IPS-20b (cell line): ENCODE data around the gene CASS4.

ENCODE experiments used
- H3K27ac ChIP-seq: one replicate; pipeline ENCODE4 v1.5.1; 2013; ENCODE audit warnings: low read length
- H3K27me3 ChIP-seq: 2 replicates; pipeline ENCODE4 v1.6.1; 2013; ENCODE audit warnings: mild to moderate bottlenecking, low read length, inconsistent platforms; ENCODE audit not compliant: insufficient read depth
- H3K36me3 ChIP-seq: 2 replicates; pipeline ENCODE4 v1.6.1; 2013; ENCODE audit warnings: low read depth, mild to moderate bottlenecking, inconsistent platforms, low read length, moderate library complexity; ENCODE audit not compliant: insufficient read depth
- H3K4me1 ChIP-seq: 2 replicates; pipeline ENCODE4 v1.6.1; 2013; ENCODE audit warnings: mild to moderate bottlenecking, control low read depth, inconsistent platforms, low read length, moderate library complexity; ENCODE audit not compliant: insufficient read depth
- H3K4me3 ChIP-seq: 2 replicates; pipeline ENCODE4 v1.5.1; 2013; ENCODE audit warnings: mild to moderate bottlenecking, low read length, inconsistent platforms
- H3K9ac ChIP-seq: 2 replicates; pipeline ENCODE4 v1.6.1; 2013; ENCODE audit warnings: low read depth, mild to moderate bottlenecking, inconsistent platforms, low read length, moderate library complexity
- H3K9me3 ChIP-seq: 2 replicates; pipeline ENCODE4 v1.6.1; 2013; ENCODE audit warnings: mild to moderate bottlenecking, low read depth, low read length, inconsistent platforms; ENCODE audit not compliant: insufficient read depth

The CASS4 gene

DNA sequence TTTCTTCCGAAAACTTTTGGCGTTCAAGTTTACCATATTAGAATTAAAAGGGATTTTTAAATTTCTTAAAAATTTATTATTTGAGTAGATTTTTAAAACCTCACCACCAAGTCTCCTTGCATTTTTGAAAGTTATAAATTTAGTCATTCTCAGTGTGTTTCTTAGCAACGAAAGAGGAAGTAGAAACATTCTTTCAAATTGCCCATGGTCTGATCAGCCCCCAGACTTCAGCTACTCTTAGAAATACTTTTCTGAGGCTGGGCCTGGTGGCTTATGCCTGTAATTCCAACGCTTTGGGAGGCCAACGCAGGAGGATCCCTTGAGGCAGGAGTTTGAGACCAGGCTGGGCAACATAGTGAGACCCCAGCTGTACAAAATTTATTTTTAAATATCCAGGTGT, 41.3 kb downstream of the CASS4 start:
- H3K27ac ChIP-seq, result no peak overlapping the region
- no peaks in the 10 kb centered on the region for H3K9me3 ChIP-seq
- H3K27me3 ChIP-seq, result peaks cover 6% of the 10 kb centered on the region; the same call in 1 of the 2 replicates
- H3K9ac ChIP-seq, result no peak overlapping the region
- no peaks in the 10 kb centered on the region for H3K36me3 ChIP-seq
- no peaks in the 10 kb centered on the region for H3K4me1 ChIP-seq
- no peak overlapping the region for H3K4me3 ChIP-seq

DNA sequence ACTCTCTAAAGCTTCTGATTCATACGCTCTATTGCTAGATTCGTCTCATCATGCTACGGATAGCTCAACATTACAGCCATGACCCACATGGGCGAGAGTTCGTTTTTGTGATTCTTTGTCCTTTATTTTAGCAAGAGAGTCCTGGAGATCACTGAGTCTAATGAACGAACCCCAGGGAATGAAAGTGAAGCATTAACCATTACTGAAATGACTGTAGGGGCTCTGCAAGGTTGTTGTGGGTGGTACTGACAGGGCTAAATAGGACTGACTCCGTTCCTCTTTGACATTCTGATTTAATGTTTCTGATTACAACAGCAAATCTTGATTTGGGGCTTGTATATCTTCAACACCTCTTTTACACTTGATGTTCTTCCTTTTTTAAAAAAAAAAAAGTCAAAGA, 42.7 kb downstream of the CASS4 start:
- H3K4me3 ChIP-seq, result no peak overlapping the region
- H3K36me3 ChIP-seq, result no peaks in the 10 kb centered on the region
- no peaks in the 10 kb centered on the region for H3K9me3 ChIP-seq
- no peaks in the 10 kb centered on the region for H3K4me1 ChIP-seq
- peaks cover 6% of the 10 kb centered on the region; the same call in 1 of the 2 replicates for H3K27me3 ChIP-seq
- no peak overlapping the region for H3K27ac ChIP-seq
- no peak overlapping the region for H3K9ac ChIP-seq

DNA sequence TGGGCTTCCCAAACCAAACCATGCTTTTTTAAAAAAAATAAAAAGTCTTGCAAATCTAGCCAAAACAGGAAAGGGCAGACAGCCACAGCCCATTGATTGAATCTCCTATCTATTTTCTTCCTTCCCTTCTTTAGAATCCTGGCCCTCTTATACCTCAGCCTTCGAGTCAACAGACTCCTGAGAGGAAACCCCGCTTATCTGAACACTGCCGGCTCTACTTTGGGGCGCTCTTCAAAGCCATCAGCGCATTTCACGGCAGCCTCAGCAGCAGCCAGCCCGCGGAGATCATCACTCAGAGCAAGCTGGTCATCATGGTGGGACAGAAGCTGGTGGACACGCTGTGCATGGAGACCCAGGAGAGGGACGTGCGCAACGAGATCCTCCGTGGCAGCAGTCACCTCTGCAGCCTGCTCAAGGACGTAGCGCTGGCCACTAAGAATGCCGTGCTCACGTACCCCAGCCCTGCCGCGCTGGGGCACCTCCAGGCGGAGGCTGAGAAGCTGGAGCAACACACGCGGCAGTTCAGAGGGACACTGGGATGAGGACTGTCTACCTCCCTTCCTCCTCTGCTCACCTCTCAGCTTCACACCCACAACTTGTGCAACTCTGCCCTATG, 46.3 kb downstream of the CASS4 start:
- Histone ChIP-seq H3K9me3 (no peaks in the 10 kb centered on the region), H3K4me3 (no peak overlapping the region), H3K4me1 (no peaks in the 10 kb centered on the region), H3K27me3 (peaks cover 9% of the 10 kb centered on the region), H3K27ac (no peak overlapping the region), H3K9ac (no peak overlapping the region), H3K36me3 (no peaks in the 10 kb centered on the region)

DNA sequence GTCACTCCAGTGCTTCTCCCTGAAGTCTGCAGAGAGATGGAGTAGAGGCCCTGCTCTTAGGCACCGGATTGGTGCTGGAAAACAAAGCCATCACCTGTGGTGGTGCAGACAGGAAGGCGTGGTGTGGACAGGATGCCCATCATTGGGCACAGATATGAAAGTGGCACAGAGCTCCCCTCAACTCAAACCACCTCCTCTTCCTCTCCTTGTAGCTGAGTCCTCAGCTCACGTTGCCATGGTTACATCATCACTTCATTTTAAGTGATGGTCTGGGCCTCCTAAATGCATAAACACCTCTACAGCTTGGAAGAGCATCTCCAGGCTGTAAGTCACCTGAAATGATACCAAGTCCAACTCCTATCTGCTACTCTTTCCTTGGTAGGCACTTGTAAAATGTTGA, 48.4 kb downstream of the CASS4 start:
- H3K27me3 ChIP-seq, result peaks cover 15% of the 10 kb centered on the region
- H3K4me1 ChIP-seq, result no peaks in the 10 kb centered on the region
- no peak overlapping the region for H3K4me3 ChIP-seq
- no peak overlapping the region for H3K9ac ChIP-seq
- H3K36me3 ChIP-seq, result no peaks in the 10 kb centered on the region
- H3K9me3 ChIP-seq, result no peaks in the 10 kb centered on the region; the same call in 1 of the 2 replicates
- H3K27ac ChIP-seq, result no peak overlapping the region

DNA sequence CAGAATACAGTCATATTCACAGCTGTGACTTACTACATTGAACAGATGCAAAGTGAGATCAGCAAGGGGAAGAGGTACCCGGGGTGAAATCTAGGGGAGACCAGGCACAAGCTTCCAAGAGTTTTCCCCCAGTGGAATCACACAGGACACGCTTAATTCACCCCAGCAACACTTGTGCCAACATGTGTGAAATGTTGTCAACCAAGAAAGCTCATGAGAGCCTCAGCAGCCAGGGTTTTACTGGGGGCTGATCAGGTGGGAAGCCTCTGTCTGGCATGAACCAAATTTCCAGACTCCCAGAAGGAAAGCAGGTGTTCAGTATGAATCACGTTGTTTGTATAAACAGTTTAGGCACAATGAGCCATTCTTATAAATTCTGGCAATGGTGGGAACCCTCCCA, 49.5 kb downstream of the CASS4 start:
- Histone ChIP-seq H3K36me3 (no peaks in the 10 kb centered on the region), H3K9ac (no peak overlapping the region), H3K4me3 (no peak overlapping the region), H3K9me3 (no peaks in the 10 kb centered on the region; the same call in 1 of the 2 replicates), H3K27me3 (peaks cover 15% of the 10 kb centered on the region), H3K4me1 (no peaks in the 10 kb centered on the region), H3K27ac (no peak overlapping the region)

DNA sequence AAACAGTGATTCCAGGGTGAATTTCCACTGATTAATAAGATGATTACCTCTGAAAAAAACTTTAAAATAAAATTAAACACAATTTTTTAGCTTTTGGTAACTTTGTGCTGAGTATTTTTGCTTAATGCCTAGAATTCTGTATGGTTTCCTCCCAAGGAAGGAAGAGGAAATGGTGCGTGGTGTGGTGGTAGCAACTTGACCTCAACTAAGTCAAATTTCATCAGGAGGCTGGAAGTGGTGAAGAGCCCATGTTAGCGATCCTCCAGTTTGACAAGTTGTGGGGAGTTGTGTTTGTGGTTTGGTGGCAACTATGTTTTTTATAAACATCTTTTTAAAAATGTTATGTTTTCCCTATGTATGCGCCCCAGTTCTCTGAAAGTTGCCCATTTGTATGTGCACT, 51.4 kb downstream of the CASS4 start:
- Histone ChIP-seq H3K4me3 (no peak overlapping the region), H3K36me3 (no peaks in the 10 kb centered on the region), H3K27me3 (peaks cover 15% of the 10 kb centered on the region), H3K27ac (no peak overlapping the region), H3K9ac (no peak overlapping the region), H3K4me1 (peaks cover 3% of the 10 kb centered on the region), H3K9me3 (no peaks in the 10 kb centered on the region; the same call in 1 of the 2 replicates)

DNA sequence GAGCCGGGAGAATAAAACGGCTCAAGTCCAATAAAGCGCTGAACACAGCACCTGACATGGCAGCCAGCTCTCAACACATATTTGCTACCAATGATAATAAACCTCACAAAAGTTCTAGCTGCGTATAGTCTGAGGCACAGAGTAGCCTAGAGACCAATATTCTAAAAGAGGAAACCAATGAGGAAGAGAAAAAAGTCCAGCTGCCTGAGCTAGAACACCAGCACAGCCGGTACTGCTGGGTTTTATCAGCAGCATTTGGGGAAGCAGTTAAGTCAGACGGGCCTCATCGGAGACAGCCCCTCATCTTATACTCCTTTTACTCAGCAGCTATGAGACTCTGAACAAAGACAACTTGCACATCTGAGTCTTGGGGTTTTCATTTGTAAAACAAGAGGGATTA, 53.9 kb downstream of the CASS4 start:
- H3K4me3 ChIP-seq, result no peak overlapping the region
- no peak overlapping the region for H3K27ac ChIP-seq
- peaks cover 15% of the 10 kb centered on the region for H3K27me3 ChIP-seq
- no peaks in the 10 kb centered on the region for H3K36me3 ChIP-seq
- peaks cover 9% of the 10 kb centered on the region for H3K4me1 ChIP-seq
- H3K9ac ChIP-seq, result no peak overlapping the region
- no peaks in the 10 kb centered on the region; the same call in 1 of the 2 replicates for H3K9me3 ChIP-seq

DNA sequence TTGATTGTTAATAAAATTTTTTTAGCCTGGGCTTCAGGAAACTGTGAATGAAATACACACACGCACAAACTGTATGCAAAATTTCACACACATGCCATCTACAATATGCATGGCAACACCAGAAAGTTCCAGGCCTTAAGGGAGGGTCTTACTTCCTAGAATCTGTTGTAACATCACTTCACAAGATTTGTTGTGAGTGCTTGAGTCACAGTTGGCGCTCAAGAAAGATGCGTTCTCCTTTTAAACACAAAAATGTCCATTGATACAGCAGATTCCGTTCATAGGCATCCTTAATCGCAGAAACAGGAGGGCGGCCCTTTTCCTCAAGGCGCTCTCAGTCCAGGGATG, 55.9 kb downstream of the CASS4 start:
- H3K9me3 ChIP-seq, result no peaks in the 10 kb centered on the region; the same call in 1 of the 2 replicates
- H3K4me1 ChIP-seq, result peaks cover 9% of the 10 kb centered on the region
- H3K27ac ChIP-seq, result no peak overlapping the region
- H3K9ac ChIP-seq, result peak overlapping the region; percentile 61; the same call in 1 of the 2 replicates
- peaks cover 9% of the 10 kb centered on the region for H3K27me3 ChIP-seq
- H3K4me3 ChIP-seq, result peak overlapping the region; percentile 95
- H3K36me3 ChIP-seq, result peaks cover 3% of the 10 kb centered on the region; the same call in 1 of the 2 replicates

DNA sequence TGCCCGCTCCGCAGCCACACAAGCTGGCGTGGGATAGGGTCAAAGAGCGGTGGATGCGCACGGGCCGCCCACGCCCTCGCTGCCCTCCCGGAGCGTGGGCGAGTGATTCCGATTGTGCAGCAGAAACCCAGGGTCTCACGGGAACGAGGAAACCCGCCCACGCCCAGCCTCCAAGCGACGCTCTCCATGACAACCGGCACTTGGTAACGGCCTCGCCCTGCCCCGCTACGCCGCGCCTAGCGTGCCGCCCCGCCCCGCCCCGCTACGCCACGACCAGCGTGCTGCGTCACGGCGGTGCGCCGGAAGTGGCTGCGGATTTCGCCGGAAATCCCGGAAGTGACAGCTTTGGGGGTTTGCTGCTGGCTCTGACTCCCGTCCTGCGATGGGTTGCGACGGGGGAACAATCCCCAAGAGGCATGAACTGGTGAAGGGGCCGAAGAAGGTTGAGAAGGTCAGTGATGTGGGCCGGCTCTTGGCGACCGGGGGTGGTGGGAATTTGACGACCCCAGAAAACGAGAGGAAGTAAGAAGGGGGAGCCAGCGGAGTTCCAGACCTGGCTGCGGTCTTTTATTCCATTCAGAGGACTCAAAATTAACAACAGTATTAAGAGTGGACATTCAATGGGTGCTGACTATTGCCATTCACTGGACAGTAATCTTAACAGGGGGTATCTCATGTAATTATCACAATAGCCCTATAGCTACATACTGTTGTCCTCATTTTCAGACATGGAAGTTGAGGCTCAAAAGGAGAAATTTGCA, 56.4 kb downstream of the CASS4 start, which contains the start of gene RTF2:
Gene RTF2 (plus strand): TSS at position 312 of the 761 bp plus-strand sequence. CDS start 71 bp downstream, at position 383.
- peak within 1 kb of the TSS; percentile 95 for H3K4me3 ChIP-seq
- H3K9ac ChIP-seq, result peak within 1 kb of the TSS; percentile 89
- H3K4me1 ChIP-seq, result peaks cover 9% of the 10 kb centered on the region
- no peak within 1 kb of the TSS for H3K27ac ChIP-seq
- peaks cover 8% of the 10 kb centered on the region; the same call in 1 of the 2 replicates for H3K36me3 ChIP-seq
- no peaks in the 10 kb centered on the region; the same call in 1 of the 2 replicates for H3K9me3 ChIP-seq
- peaks cover 4% of the 10 kb centered on the region for H3K27me3 ChIP-seq

DNA sequence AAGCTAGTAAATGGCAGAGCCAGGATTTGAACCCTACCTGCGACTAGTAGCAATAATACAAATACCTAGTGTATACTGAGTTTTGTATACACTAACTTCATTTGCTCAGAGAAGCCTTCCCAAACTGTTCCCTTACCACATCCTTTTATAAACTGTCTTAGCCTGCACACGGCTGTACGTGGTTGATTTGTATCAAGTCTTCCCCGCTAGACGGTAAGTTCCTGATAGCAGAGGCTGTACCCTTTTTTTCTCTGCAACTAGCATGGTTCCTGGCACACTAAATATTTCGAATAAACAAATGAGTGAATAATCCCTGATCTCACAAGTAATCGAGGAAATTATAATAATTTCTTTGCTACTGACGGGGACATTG, 57.0 kb downstream of the CASS4 start:
- H3K4me1 ChIP-seq, result peaks cover 9% of the 10 kb centered on the region
- H3K27ac ChIP-seq, result no peak overlapping the region
- peaks cover 14% of the 10 kb centered on the region; the same call in 1 of the 2 replicates for H3K36me3 ChIP-seq
- H3K9ac ChIP-seq, result peak overlapping the region; percentile 89
- no peaks in the 10 kb centered on the region for H3K27me3 ChIP-seq
- peak overlapping the region; percentile 95 for H3K4me3 ChIP-seq
- H3K9me3 ChIP-seq, result no peaks in the 10 kb centered on the region; the same call in 1 of the 2 replicates

DNA sequence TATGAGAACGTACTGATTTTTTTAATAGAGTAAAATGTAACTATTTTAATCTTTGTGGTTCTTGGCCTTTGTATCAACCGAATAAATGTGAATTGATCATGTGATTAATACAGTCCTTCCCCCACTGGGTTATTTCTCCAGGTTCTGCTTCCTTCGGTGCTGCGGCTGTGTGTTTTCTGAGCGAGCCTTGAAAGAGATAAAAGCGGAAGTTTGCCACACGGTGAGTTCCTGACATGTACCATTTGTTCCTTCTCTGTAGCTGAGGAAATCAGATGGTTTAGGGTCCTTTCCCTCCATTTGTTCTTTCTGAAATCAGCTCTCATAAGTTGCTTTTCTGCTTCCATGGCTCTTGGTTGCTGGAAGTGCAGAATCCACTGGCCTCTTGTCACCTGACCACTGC, 71.9 kb downstream of the CASS4 start:
- H3K36me3 ChIP-seq, result peaks cover 77% of the 10 kb centered on the region
- H3K9me3 ChIP-seq, result no peaks in the 10 kb centered on the region
- no peaks in the 10 kb centered on the region for H3K4me1 ChIP-seq
- H3K27ac ChIP-seq, result no peak overlapping the region
- no peaks in the 10 kb centered on the region for H3K27me3 ChIP-seq
- no peak overlapping the region for H3K4me3 ChIP-seq
- H3K9ac ChIP-seq, result no peak overlapping the region

DNA sequence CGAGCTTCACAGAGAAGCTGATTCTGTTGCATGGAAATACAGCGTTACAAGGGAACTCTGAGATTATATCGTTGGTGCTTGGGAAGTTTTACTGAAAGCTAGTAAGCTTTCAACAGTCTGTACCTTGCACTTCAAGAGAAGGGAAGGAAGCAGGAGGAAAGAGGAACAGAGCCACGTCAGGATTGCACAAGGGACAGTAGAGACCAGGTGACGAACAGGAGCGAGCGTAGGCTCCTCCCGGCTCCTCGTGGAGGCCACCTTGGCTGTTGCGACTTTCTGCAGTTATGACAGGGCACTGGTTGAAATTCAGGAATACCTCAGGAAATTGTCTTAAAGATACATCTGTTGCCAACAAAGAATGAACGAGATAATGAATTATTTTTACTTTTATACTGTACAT, 75.2 kb downstream of the CASS4 start:
- H3K9me3 ChIP-seq, result no peaks in the 10 kb centered on the region
- no peak overlapping the region for H3K9ac ChIP-seq
- no peak overlapping the region for H3K4me3 ChIP-seq
- H3K36me3 ChIP-seq, result peaks cover 66% of the 10 kb centered on the region
- no peaks in the 10 kb centered on the region for H3K27me3 ChIP-seq
- no peak overlapping the region for H3K27ac ChIP-seq
- H3K4me1 ChIP-seq, result no peaks in the 10 kb centered on the region
